SKM-1 treated with dmso at 0.1 percent for 144 hours (cell line): ENCODE results near the gene CLEC16A.
A peak's percentile ranks its signal among the peaks of the same experiment; 100 is the strongest.

Source experiments
- DNase-seq: peaks from one replicate; lab custom pipeline; 2025; ENCODE audit not compliant: unreplicated experiment; lab: John Stamatoyannopoulos, UW

CLEC16A gene

DNA sequence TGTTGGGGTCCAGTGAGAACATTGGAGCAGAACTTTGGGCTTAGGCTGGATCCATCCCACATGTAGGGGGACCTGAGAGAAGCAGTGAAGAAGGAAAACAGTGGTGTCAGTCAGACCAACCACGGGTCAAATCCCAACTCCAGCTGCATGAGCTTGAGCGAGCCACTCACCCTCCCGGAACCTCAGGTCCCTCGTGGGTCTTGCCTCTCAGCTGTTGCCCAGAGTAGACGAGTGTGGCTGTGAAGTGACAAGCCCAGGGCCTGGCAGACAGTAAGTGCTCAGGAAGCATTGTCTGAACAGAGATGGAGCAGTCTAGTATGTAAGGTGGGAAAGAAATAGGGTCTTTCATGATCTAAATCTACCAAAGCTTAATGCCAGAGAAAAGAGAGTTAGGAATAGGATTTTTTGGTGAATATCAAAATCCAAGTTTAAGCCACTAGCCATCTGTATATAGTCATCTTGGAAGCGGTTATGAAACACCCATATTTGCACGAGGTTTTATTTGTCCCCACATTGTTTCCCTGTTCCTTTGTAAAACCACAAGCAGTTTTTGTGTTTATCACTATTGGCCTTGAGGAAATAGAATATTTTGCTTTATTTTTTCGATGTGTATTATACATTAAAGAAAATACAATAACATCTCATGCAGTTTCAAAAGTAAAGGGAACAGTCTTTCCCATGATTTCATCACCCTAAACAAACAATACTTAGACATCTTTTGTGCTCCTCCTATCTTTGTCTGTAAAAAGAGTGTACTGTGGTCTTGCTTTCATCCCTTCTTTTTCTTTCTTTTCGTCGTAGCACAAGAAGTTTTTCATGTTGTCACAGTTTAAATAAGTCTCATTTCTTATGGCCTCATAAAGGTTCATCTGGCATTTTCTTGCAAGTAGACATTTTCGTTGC, 112.0 kb downstream of the CLEC16A start:
- no peak for DNase-seq

DNA sequence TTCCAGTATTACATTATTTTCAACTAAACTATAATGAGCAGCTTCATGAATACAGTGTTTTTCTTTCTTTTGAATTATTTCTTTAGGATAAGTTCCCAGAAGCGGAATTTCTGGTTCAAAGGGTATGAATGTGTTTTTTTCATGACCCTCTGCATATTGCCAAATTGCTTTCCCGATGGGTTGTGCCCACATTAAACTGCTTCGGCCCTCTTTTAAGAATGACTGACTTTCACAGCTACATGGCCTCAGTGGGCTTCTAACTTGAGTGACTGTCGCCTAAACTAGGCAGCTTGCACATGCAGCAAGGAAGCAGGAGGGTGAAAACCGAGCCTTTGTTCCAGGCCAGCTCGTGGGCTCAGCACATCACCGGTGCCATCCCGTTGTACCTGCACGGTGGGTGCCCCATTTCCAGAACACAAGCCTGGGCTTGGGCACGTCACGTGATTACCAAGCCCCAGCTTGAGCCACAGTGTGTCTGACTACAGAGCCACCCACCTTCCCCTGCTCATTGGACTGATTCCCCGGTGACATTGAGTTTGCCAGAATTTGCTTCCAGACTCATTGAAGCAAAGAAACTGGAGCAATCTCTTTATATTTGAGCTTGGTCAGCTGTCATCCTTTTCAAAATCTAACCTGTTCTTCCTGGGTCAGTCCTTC, 112.8 kb downstream of the CLEC16A start:
- DNase-seq: no peak

DNA sequence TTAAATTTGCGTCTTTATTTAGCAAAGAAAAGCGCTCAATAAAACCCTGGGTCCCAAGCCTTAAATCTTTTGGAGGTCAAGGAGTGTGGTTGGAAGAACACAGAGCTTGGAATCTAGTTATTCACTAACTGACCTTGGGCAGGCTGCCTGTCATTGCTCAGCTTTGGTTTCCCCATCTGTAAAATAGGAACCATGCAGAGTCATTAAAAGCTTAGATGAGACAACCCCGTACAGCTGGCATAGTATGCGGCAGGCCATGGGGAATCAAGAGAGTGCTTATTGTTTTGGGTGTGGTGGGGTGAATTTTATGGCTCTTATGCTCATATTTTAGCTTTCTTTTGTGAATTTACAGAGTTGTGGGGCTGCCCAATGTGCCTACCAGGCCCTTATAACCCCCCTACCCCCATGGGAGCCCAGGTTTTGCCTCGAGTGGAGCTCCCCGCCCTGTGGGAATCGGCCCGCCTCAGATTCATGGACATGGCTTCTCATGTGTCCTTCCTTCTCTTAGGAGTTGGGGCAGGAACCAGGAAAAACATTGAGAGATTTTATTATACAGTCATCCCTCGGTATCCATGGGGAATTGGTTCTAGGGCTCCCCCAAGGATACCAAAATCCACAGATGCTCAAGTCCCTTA, 113.5 kb downstream of the CLEC16A start:
- DNase-seq: no peak

DNA sequence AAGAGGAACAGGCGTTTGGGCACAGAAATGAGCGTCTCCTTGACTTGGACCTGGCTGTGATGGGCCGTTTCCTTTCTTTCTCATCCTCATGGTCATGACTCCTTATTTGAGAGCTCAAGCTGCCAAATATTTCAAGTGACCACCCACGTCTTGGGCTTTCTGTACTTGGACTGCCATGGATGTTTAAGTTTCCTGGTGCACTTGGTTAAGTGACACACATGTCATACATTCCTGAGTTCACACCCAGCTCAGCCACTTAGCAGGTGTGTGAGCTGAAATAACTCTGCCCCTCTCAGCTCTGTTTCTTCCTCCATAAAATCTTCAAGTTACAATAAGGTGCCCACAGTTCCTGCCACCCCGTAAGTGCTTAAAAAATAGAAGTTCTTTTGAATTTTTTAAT, 114.5 kb downstream of the CLEC16A start:
- DNase-seq: no peak

DNA sequence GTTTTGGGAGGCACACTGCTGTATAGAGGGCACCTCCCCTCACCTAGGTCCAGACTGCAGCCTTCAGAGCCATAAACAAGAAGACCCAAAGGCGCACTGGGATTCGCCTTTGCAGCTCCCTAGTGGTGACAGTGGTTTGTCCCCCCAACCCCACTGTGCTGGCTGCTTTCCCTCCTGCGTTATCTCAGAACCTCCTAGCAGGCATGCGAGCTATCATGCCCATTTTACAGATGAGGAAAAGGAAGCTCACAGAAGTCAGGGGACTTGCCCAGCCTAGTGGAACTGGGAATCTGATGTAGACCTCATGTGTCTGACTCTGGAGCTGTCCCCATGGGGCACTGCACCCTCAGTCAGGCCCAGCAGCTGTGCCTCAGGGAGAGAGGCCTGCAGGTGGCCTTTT, 115.2 kb downstream of the CLEC16A start:
- no peak for DNase-seq

DNA sequence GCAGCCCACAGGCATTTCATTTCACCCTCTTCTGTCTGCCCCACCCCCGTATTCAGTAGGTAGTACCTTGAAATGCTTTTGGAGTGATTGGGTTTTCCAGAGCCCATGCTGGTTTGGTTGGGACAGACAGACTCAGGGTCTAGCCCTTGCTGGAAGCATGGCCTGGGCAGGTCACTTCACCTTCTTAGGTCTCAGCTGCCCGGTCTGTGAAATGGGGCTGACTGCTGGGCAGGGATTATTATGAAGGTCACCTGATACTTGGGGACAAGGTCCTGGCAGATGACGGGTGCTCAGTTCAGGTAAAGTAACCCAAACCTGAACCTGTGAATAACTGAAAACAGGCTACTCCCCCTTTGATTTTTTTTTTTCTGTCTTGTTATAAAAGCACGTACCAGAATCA, 116.0 kb downstream of the CLEC16A start:
- DNase-seq: no peak

DNA sequence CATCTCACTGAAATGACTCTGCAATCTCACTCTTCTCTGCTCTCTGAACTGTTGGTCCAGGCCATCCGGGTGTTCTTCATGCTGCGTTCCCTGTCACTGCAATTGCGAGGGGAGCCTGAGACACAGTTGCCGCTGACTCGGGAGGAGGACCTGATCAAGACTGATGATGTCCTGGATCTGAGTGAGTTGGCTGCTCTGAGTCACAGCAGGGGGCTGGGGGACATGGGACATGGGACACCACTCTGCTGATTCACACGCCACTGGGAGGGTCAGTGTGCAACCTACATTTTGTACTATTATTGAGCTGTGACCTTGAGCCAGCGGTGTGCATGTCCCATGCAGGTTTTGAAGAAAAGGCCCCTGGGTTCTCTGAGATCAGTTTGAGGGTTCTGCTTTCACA, 116.5 kb downstream of the CLEC16A start:
- no peak for DNase-seq

DNA sequence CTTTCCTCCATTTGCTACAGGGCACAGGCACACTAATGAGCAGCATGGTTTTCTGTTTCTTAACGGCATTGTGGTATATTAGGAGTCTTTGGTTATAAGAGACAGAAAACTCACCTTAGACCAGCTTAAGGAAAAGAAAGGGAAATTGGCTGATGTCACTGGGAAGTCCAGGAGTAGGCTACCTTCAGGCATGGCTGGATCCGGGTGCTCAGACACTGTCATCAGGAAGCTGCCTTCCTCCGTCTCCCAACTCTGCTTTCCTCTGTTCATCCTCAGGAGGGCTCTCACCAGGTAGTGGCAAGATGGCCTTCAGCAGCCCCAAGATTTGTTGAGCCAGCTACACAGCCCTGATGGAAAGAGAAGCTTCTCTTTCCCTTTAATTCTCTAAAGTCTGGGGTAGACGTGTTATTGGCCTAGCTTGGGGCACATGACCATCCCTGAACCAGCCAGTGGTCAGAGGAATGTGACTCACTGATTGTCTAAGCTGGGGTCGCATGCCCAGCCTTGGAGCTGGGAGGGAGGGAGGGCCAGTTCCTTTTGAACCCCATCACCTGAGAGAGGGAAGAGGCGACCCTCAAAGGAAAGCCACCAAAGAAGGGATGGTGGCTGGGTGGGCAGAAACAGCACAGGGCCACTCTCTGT, 117.4 kb downstream of the CLEC16A start:
- DNase-seq: no peak

DNA sequence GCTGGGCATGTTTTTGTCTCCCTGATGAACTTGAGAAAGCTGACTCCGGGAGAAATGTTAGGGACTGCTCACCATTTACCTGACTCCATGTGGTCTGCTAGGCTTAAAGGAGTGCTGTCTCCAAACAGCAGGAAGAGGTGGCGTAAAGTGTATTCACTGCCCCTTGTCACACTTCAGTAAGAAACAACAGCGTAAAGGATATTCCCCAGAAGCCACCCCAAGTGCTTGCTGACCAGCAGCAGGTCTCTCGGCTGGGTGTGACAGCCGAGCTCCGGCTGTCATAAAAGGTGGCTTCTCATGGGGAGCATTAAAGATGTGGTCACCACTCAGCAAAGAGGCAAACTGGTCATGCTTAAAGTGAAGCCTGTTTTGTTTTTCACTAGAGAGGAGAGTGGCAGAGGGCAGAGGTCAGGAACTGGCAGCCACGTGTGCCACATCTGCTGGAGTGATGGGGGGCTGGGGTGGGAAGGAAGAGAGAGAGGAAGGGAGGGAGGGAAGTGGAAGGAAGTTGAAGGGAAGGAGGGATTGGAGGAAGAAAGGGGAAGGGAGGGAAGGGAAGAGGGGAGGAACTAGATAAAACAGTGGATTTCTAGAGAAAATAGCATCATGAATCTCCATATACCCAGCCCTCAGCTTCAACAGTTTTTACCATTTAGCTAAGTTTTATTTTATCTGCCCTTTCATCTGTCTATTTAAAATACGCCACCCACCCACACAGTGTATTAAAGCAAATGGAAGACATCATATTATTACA, 119.3 kb downstream of the CLEC16A start:
- DNase-seq: no peak

DNA sequence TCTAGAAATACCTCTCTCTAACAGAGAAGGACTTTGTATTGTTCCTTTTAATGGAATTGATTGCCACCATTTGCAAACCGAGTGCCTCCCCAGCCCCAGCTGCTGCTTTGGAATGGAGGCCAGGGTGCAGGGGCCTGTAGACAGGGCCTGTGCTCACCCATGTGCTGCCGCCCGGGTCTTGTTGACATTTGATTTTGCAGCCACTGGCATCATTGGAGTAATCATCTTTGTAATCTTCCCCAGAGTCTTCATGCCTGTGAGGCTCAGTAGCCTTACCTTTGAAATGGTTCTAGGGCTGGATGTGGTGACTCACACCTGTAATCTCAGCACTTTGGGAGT, 119.8 kb downstream of the CLEC16A start:
- DNase-seq: no peak

DNA sequence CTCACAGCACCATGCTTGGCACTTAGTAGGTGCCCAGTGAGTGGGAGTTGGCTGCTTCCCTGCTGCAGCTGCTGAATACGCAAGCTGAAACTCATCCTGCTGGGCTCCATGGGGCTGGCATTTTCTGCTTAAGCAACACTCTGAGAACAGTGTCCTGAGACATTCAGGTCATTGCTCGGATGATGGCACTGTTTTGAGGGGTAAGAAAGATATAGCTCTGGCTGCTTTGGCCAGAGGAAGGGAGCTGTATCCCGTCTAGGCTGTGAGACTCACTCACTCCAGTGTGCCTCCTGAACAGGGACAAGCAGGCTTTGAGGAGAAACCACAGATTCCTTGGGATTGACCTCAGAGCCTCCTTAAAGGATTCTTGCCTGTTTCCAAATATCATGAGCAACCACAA, 120.5 kb downstream of the CLEC16A start:
- no peak for DNase-seq

DNA sequence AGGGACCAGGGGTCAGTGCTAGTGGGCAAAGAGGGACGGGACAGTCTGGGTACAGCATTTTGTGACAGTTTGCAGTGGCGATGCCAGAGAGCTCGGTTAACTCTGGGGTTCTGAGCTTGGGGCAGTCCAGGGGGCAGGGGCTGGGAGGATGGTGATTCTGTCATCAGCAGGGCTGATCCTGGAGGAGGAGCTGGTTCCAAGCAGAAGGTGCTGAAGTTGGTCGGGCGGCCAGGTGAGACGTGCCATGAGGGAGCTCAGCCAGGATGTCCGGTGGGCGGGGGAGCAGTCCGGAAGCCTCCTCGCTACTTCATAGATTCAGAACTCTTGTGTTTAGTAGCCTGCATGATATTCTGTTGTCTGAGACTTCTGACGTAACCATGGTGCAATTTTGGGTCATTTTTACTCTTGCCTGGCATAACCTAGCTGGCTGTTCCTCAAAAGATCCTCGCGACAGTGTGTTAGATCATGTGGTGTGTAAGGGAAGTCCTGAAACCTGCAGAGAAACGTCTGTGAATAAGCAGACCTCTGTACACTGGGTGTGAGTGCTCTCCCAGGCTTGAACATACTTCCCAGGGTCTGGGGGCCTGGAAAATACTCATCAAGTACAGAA, 122.0 kb downstream of the CLEC16A start:
- DNase-seq: peak; percentile 76

DNA sequence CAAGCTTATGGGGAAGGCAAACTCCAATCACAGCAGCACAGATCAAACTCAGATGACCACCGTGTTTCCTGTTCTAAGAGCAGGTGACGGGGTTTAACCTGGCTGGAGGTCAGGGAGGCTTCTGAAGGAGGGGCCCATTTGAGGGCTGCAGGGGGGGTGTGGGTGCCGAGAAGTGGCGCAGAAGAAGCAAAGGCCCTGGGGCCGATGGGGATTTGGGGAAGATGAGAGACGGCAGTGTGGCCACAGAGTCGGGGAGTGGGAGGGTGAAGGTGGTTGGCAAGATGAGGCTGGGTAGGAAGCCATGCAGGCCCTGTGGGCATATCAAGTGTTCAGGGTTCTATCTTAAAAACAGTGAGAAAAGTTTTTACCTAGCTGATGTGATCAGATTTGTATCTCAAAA, 122.9 kb downstream of the CLEC16A start:
- DNase-seq: no peak

DNA sequence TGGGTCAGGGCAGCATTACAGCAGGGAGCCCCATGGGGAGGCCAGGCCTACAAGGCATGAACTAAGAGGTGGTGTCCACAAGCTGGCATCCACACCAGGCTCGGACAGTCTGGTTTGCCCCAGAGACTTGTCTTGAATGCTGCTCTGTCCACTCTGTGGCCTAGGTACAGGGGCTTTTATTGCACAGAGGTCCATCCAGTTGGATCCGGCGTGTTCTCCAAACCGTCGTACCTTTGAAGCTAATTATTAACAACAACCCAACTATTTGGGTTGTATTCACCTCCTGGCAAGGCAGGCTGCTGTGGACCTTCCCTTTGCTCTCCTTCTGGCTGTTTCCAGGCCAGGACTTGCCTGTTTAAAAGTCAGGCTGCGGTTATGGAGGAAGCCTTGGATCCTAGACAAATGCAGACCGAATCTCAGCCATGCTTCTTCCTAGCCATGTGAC, 123.4 kb downstream of the CLEC16A start:
- DNase-seq: no peak

DNA sequence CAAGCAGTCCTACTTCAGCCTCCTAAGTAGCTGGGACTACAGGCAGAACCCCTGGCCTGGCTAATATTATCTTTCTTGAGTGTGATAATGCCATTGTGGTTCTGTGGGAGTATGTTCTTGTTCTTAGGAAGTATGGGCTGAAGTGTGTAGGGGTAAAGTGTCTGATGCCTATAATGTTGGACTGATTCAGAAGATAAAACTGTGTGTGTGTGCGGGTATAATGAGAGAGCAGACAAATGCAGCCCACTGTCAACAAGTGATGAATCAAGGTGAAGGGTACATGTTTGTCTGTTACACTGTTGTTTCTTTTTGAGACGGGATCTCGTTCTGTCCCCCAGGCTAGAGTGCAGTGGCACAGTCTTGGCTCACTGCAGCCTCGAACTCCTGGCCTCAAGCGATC, 127.5 kb downstream of the CLEC16A start:
- DNase-seq: no peak

DNA sequence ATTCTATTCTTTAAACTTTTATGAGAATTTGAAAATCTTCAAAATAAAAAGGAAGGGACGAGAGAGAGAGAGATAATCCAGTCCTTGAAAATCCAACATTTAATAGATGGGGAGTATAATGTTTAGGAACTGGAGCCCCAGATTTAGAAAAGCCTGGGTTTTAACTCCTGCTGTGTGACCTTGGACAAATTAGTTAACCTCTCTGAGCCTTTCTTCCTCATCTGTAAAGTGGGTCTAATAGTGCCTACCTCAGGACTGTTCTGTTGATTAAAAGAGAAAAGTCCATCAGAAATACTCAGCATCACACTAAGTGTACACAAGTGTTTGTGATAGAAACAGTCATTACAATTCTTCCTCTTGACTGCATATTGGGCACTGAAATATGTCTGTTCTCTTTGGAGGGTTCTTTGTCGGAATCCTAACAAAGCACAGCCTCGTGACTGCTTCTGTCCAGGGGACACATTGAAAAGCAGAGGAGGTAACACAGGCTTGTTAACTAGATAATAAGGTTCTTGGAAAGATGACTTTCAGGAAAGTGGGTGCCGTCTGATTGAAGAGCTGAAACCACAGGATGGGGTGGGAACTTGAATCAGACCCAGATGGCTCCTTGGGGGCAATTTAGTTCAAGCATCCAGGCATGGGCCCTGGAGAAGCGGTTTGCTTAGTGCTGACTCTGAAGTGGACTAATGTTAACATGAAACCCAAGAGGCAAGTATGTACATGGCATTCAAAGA, 128.2 kb downstream of the CLEC16A start:
- DNase-seq: no peak

DNA sequence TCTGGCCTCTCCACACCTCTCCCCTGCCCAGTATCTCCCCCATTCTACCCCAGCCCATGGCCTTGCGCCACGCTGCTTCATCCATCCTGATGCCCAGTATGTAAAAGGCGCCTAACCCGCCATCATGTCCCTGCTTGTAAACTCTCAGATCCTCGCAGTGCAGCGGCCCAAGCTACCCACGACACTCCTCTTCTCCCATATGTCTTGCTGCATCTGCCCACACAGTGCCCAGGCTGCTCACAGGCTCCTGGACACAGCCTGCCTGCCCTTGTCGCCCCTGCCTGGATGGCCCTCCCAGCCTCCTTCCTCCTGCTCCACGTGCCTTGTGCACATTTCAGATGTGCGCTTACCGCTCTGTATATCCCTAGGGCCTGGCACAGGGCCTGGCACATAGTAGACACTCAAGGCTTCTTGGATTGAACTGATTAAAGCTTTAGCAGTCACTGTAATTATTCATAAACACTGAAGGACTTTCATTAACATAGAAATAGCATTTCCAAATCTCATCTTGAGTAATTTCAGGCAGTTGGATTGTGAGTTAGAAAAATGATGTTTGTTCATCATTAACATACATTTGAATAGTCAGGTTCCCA, 129.1 kb downstream of the CLEC16A start:
- no peak for DNase-seq

DNA sequence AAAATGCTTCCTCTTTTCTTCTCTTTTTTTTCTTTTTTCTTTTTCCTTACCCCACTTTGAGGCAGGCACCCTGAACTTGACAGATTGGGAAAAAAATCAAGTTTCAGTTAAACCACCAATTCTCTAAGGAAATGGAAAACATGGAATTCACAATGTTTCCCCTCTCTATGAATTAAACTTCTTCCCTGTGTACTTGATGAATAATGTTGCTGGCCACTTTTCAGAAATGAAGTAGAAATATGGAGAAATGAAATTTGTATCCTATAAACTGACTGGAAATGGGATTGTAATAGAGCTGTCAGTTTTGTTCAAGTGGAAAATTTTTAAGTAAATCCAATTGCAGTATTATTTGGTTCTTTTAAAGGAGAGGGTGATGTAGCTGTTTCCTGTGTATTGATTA, 129.8 kb downstream of the CLEC16A start:
- no peak for DNase-seq

DNA sequence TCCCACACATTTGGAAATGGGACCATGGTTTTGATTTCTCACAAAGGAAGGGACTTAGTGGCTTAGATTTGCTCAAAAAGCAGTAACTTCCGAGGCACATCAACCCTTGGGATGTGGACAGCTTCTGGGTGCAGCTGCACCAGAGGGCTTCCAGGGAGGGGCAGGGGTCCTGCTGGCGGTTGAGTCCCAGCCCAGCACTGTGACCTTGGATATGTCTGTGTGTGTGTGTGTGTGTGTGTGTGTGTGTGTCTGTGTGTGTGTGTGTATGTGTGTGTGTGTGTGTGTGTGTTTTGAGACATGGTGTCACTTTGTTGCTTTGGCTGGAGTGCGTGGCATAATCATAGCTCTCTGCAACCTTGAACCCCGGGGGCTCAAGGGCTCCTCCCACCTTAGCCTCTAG, 130.8 kb downstream of the CLEC16A start:
- DNase-seq: no peak
